A549 (cell line): ENCODE results near the gene CUX1. TPM values are rescaled to one million over a fixed set of nuclear protein-coding genes. Genes with fewer than 3 reads are reported as not detected.

Experiments
- ATAC-seq, 2 experiments: fragments of 200-7000 bp in 1 of 2; fragments of >200 bp in 1 of 2; cut with Nextera tagmentation in 1 of 2; cut with Tn5 transposase in 1 of 2; 3 replicates each; pipeline versions ENCODE4 v1.8.0 to v1.9.1; 2018 to 2020; ENCODE audit warnings: mild to moderate bottlenecking in 1 of 2, moderate library complexity in 1 of 2
- CTCF ChIA-PET: fragments of 300-600 bp; sonication (Branson Sonifier 250); formaldehyde crosslinking; extraction: SDS; loops from one replicate; lab custom pipeline; 2021; ENCODE audit warnings: antibody characterized with exemption, inconsistent platforms; lab: Yijun Ruan, JAX
- POLR2A ChIA-PET: fragments of 350-600 bp; formaldehyde crosslinking; extraction: SDS; loops from one replicate; lab custom pipeline; 2021; ENCODE audit warnings: antibody characterized with exemption, inconsistent platforms; lab: Yijun Ruan, JAX
- DNase-seq, 2 experiments: peaks; one replicate each; pipeline versions ENCODE4 v3.0.0 to v3.0.0-alpha.2; 2011 to 2016; ENCODE audit warnings: low read depth in 1 of 2, low spot score in 1 of 2
- FAIRE-seq: peaks from 2 replicates; lab custom pipeline; 2011; peaks lifted over from hg19 to GRCh38; lab: Jason Lieb, UNC
- H3K27ac ChIP-seq, 2 experiments: fragments of >200 bp; sonication (Bioruptor Twin); formaldehyde crosslinking; 3 replicates each; pipeline ENCODE4 v1.5.1; 2016 to 2017
- H3K4me1 ChIP-seq: fragments of >200 bp; sonication (Bioruptor Twin); formaldehyde crosslinking; 3 replicates; pipeline ENCODE4 v1.6.1; 2016
- H3K4me2 ChIP-seq: fragments of >200 bp; sonication (Bioruptor Twin); formaldehyde crosslinking; 3 replicates; pipeline ENCODE4 v1.6.1; 2016
- H3K4me3 ChIP-seq: fragments of >200 bp; sonication (Bioruptor Twin); formaldehyde crosslinking; 3 replicates; pipeline ENCODE4 v1.5.1; 2016
- H3K9me3 ChIP-seq: fragments of >200 bp; sonication (Bioruptor Twin); formaldehyde crosslinking; 3 replicates; pipeline ENCODE4 v1.6.1; 2016
- BHLHE40 ChIP-seq: IDR thresholded peaks from 2 replicates; pipeline ENCODE4 v1.6.1; 2012; ENCODE audit warnings: low read depth, low read length, inconsistent platforms
- CBX8 ChIP-seq: fragments of 200-600 bp; sonication (generic); IDR thresholded peaks from 2 replicates; pipeline ENCODE4 v1.6.1; 2016
- CEBPB ChIP-seq, 2 experiments: fragments of >200 bp in 1 of 2; sonication (Bioruptor Twin) in 1 of 2; formaldehyde crosslinking in 1 of 2; IDR thresholded peaks; 2 replicates each; pipeline ENCODE4 v1.6.1; 2012 to 2016
- CHD2 ChIP-seq: fragments of 150-350 bp; IDR thresholded peaks from 2 replicates; pipeline ENCODE4 v1.6.1; 2014; ENCODE audit warnings: low read length; ENCODE audit not compliant: partially characterized antibody
- CTCF ChIP-seq: fragments of >200 bp; sonication (Bioruptor Twin); formaldehyde crosslinking; IDR thresholded peaks from 3 replicates; pipeline ENCODE4 v1.5.1; 2016
- EHF ChIP-seq: fragments of 250-450 bp; sonication (Bioruptor Pico); IDR thresholded peaks from 2 replicates; pipeline ENCODE4 v1.5.0; 2020; ENCODE audit warnings: mild to moderate bottlenecking
- ELK1 ChIP-seq: fragments of 150-350 bp; IDR thresholded peaks from 2 replicates; pipeline ENCODE4 v1.6.1; 2014; ENCODE audit warnings: low read depth, mild to moderate bottlenecking, low read length
- EP300 ChIP-seq, 2 experiments: fragments of >200 bp; sonication (Bioruptor Twin); formaldehyde crosslinking; IDR thresholded peaks; 2 replicates in 1 of 2; 3 replicates in 1 of 2; pipeline ENCODE4 v1.6.1; 2016 to 2017
- FOSB ChIP-seq: fragments of 250-450 bp; sonication (Bioruptor Pico); IDR thresholded peaks from 2 replicates; pipeline ENCODE4 v1.5.0; 2020; ENCODE audit warnings: mild to moderate bottlenecking, moderate library complexity
- FOSL2 ChIP-seq, 2 experiments: fragments of 450-650 bp in 1 of 2; fragments of >200 bp in 1 of 2; sonication (Bioruptor Twin) in 1 of 2; formaldehyde crosslinking; IDR thresholded peaks; 2 replicates each; pipeline versions ENCODE4 v1.5.0 to v1.6.1; 2016 to 2020; ENCODE audit warnings: mild to moderate bottlenecking in 1 of 2, moderate library complexity in 1 of 2
- FOXS1 ChIP-seq: fragments of 250-450 bp; sonication (Bioruptor Pico); IDR thresholded peaks from 2 replicates; pipeline ENCODE4 v1.5.0; 2020; ENCODE audit warnings: mild to moderate bottlenecking, moderate library complexity
- GATA3 ChIP-seq: IDR thresholded peaks from 2 replicates; pipeline ENCODE4 v1.6.1; 2012; ENCODE audit warnings: borderline replicate concordance
- HOXB5 ChIP-seq: fragments of 250-450 bp; sonication (Bioruptor Pico); IDR thresholded peaks from 2 replicates; pipeline ENCODE4 v1.5.0; 2020; ENCODE audit warnings: mild to moderate bottlenecking, moderate library complexity
- JUN ChIP-seq, 2 experiments: fragments of >200 bp; sonication (Bioruptor Twin); formaldehyde crosslinking; IDR thresholded peaks; 2 replicates in 1 of 2; 3 replicates in 1 of 2; pipeline ENCODE4 v1.6.1; 2016 to 2017
- MAZ ChIP-seq: fragments of 150-350 bp; IDR thresholded peaks from 2 replicates; pipeline ENCODE4 v1.6.1; 2014; ENCODE audit warnings: antibody characterized with exemption, low read depth, low read length, borderline replicate concordance
- MYC ChIP-seq: IDR thresholded peaks from 2 replicates; pipeline ENCODE4 v1.6.1; 2012; ENCODE audit warnings: mild to moderate bottlenecking, inconsistent platforms, low read length, improper control_type of control experiment, borderline replicate concordance
- NFE2L2 ChIP-seq: fragments of 150-350 bp; conservative IDR thresholded peaks from 2 replicates; pipeline ENCODE4 v1.6.1; 2014; ENCODE audit warnings: low read length
- NR3C1 ChIP-seq: fragments of >200 bp; sonication (Bioruptor Twin); formaldehyde crosslinking; IDR thresholded peaks from 3 replicates; pipeline ENCODE4 v1.6.1; 2017
- POLR2A ChIP-seq: IDR thresholded peaks from 2 replicates; pipeline ENCODE4 v1.6.1; 2012; ENCODE audit warnings: mild to moderate bottlenecking, low read length
- POLR2AphosphoS2 ChIP-seq: conservative IDR thresholded peaks from 2 replicates; pipeline ENCODE4 v1.6.1; 2012; ENCODE audit warnings: low read length, improper control_type of control experiment, inconsistent platforms
- RARB ChIP-seq: fragments of 250-450 bp; sonication (Bioruptor Pico); IDR thresholded peaks from 2 replicates; pipeline ENCODE4 v1.8.0; 2021; ENCODE audit warnings: mild to moderate bottlenecking, moderate library complexity
- RFX5 ChIP-seq: fragments of 450-650 bp; IDR thresholded peaks from 2 replicates; pipeline ENCODE4 v1.7.1; 2014; ENCODE audit warnings: antibody characterized with exemption, mild to moderate bottlenecking, moderate library complexity
- SMC3 ChIP-seq: fragments of >200 bp; sonication (Bioruptor Twin); formaldehyde crosslinking; IDR thresholded peaks from 3 replicates; pipeline ENCODE4 v1.6.1; 2018; ENCODE audit warnings: inconsistent platforms
- SREBF2 ChIP-seq: fragments of 450-650 bp; IDR thresholded peaks from 2 replicates; pipeline ENCODE4 v1.6.1; 2014; ENCODE audit warnings: mild to moderate bottlenecking, moderate library complexity
- ZSCAN20 ChIP-seq: fragments of 250-450 bp; sonication (Bioruptor Pico); IDR thresholded peaks from 2 replicates; pipeline ENCODE4 v1.8.0; 2022; ENCODE audit warnings: mild to moderate bottlenecking, moderate library complexity
- WGBS: methylation state at CpG from one replicate; pipeline ENCODE4 v1.1.6; 2017; ENCODE audit errors: missing lambda C conversion rate; 5-methylcytosine and 5-hydroxymethylcytosine counted together
- polyA plus RNA-seq, 4 experiments: library from polyadenylated mRNA; depleted of rRNA in 3 of 4; stranded (reverse); fragments of >200 nt; fragmentation: RNase III in 1 of 4; extraction: RNeasy Plus Mini Kit Qiagen cat#74134 plus additional on column Dnase treatment in 1 of 4; gene quantifications; 2 replicates in 3 of 4; 3 replicates in 1 of 4; pipeline ENCODE4 v1.2.3, GENCODE V29; 2011 to 2017
- TF ChIP-seq, protein P1 (sequence below): fragments of 450-650 bp; IDR thresholded peaks from 2 replicates; pipeline ENCODE4 v1.6.1; 2014; ENCODE audit warnings: antibody characterized with exemption
- TF ChIP-seq, protein P2 (sequence below): fragments of 200-600 bp; sonication (generic); IDR thresholded peaks from 2 replicates; pipeline ENCODE4 v1.6.1; 2016; ENCODE audit warnings: antibody characterized with exemption, mild to moderate bottlenecking, moderate library complexity

Gene CUX1
- polyA plus RNA-seq, 2 of the 4 experiments (the other 2 are of a cell fraction): 32.7 to 33.4 TPM

DNA sequence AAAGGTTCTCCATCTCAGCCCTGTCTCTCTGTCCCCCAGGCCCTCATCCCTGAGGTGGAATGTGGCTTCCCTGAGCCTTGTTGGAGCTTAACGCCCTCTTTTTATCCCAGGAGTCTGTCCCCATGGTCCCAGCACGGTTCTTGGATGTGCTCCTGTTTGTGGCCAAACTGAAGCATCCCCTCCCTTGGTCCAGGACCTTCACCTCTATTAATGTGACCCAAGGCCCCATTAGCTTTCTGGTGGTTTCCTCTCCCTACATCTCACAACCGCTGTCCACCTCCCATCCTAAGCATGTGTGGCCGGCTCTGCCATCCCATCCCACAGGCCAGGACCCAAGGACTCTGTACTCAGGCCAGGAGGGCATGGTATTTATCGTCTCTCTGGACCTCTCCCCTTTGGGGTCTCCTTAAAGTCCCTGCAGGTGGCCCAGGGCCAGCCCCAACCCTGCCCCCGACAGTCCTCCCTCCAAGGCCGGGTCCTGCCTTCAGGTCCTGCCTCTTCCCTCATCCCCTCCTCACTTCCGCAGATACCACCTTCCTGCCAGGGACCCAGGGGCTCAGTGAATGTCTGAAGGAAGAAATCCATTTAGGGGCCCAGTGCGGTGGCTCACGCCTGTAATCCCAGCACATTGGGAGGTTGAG lies 453.9 kb downstream of the CUX1 start:
- peak overlapping the region; percentile 17; the same call in 1 of the 3 replicates for H3K4me2 ChIP-seq
- FAIRE-seq: no peak
- no peak for DNase-seq
- ATAC-seq: no peak
- TF ChIP-seq JUN (IDR thresholded peaks at IDR 0.05) (no peak), MAZ (no peak), FOSB (CRISPR knock-in tag) (no peak), RARB (CRISPR knock-in tag) (no peak), FOSL2 (IDR thresholded peaks at IDR 0.05) (no peak), FOSL2 (CRISPR knock-in tag; IDR thresholded peaks at IDR 0.05) (no peak), MYC (no peak), HOXB5 (no peak), CHD2 (no peak), EP300 (IDR thresholded peaks at IDR 0.05) (no peak), SMC3 (no peak), SREBF2 (no peak), NR3C1 (no peak), POLR2AphosphoS2 (no peak)
- TF ChIP-seq, protein P1, sequence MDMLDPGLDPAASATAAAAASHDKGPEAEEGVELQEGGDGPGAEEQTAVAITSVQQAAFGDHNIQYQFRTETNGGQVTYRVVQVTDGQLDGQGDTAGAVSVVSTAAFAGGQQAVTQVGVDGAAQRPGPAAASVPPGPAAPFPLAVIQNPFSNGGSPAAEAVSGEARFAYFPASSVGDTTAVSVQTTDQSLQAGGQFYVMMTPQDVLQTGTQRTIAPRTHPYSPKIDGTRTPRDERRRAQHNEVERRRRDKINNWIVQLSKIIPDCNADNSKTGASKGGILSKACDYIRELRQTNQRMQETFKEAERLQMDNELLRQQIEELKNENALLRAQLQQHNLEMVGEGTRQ: no peak
- TF ChIP-seq, all 56 proteins: peak for 0
- Histone ChIP-seq H3K9me3 (no peaks in the 10 kb centered on the region), H3K27ac (peak overlapping the region in 1 of 2 experiments; percentile 83; a peak in 4 of 6 replicates), H3K4me1 (peaks cover 29% of the 10 kb centered on the region), H3K4me3 (no peak overlapping the region)
- WGBS: 86% methylated on average over 10 of the region's 10 CpGs
- POLR2A ChIA-PET: no interaction called here
- CTCF ChIA-PET: interaction anchor here (0.6 to 7.1 kb wide), 30 partner anchors 10 to 907 kb away, joined by 3 to 106 read pairs (median 4); partner anchors contain the start of gene PRKRIP1

GRCh38 chr7:102272075-102272916 lies 454.9 kb downstream of the CUX1 start:
- ChIA-PET POLR2A (no interaction called here), CTCF (interaction anchor here (0.5 to 7.1 kb wide), 55 partner anchors 10 to 964 kb away, joined by 3 to 106 read pairs (median 4); partner anchors contain the start of gene PRKRIP1)
- Histone ChIP-seq H3K4me2 (peak overlapping the region; percentile 17; the same call in 2 of the 3 replicates), H3K4me3 (no peak overlapping the region), H3K4me1 (peaks cover 29% of the 10 kb centered on the region), H3K27ac (peak overlapping the region; percentile 3 to 83; a peak in 4 of 6 replicates), H3K9me3 (no peaks in the 10 kb centered on the region)
- DNase-seq (peak; percentile 81 to 91), FAIRE-seq (no peak), ATAC-seq (peak; percentile 70 to 90)
- WGBS: 39% methylated on average over 21 of the region's 21 CpGs
- no peak for TF ChIP-seq POLR2A
- no peak for TF ChIP-seq EP300 (IDR thresholded peaks at IDR 0.05)
- TF ChIP-seq EHF (CRISPR knock-in tag): no peak
- no peak for TF ChIP-seq NFE2L2
- TF ChIP-seq CBX8: no peak
- TF ChIP-seq GATA3: no peak
- TF ChIP-seq SMC3: peak; percentile 94
- no peak for TF ChIP-seq JUN (IDR thresholded peaks at IDR 0.05)
- no peak for TF ChIP-seq FOXS1 (CRISPR knock-in tag)
- TF ChIP-seq CEBPB (IDR thresholded peaks at IDR 0.05): no peak
- no peak for TF ChIP-seq POLR2AphosphoS2
- peak; percentile 95 for TF ChIP-seq CTCF
- no peak for TF ChIP-seq FOSL2 (IDR thresholded peaks at IDR 0.05)
- peak; percentile 40 for TF ChIP-seq FOSL2 (CRISPR knock-in tag; IDR thresholded peaks at IDR 0.05)
- no peak for TF ChIP-seq ZSCAN20 (CRISPR knock-in tag)
- TF ChIP-seq, protein P2, sequence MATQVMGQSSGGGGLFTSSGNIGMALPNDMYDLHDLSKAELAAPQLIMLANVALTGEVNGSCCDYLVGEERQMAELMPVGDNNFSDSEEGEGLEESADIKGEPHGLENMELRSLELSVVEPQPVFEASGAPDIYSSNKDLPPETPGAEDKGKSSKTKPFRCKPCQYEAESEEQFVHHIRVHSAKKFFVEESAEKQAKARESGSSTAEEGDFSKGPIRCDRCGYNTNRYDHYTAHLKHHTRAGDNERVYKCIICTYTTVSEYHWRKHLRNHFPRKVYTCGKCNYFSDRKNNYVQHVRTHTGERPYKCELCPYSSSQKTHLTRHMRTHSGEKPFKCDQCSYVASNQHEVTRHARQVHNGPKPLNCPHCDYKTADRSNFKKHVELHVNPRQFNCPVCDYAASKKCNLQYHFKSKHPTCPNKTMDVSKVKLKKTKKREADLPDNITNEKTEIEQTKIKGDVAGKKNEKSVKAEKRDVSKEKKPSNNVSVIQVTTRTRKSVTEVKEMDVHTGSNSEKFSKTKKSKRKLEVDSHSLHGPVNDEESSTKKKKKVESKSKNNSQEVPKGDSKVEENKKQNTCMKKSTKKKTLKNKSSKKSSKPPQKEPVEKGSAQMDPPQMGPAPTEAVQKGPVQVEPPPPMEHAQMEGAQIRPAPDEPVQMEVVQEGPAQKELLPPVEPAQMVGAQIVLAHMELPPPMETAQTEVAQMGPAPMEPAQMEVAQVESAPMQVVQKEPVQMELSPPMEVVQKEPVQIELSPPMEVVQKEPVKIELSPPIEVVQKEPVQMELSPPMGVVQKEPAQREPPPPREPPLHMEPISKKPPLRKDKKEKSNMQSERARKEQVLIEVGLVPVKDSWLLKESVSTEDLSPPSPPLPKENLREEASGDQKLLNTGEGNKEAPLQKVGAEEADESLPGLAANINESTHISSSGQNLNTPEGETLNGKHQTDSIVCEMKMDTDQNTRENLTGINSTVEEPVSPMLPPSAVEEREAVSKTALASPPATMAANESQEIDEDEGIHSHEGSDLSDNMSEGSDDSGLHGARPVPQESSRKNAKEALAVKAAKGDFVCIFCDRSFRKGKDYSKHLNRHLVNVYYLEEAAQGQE: no peak
- no peak for TF ChIP-seq RFX5
- TF ChIP-seq MAZ: no peak
- TF ChIP-seq, protein P1: no peak
- no peak for TF ChIP-seq ELK1
- TF ChIP-seq BHLHE40: no peak
